OCI-LY7 (cell line): ENCODE measurements around the gene ZNF837. TPM values are rescaled to one million over a fixed set of nuclear protein-coding genes. Genes with fewer than 3 reads are reported as not detected.

Experiments used
- BruUV-seq: library from RNA; stranded (reverse); fragments of 400-500 nt; replicated peaks from 2 replicates; lab custom pipeline; 2021; lab: Mats Ljungman, UMichigan
- CTCF ChIA-PET: fragments of 300-600 bp; sonication (Branson Sonifier 250); formaldehyde crosslinking; loops from one replicate; lab custom pipeline; 2022; ENCODE audit warnings: antibody characterized with exemption; ENCODE audit not compliant: unreplicated experiment; lab: Charles Lee
- POLR2A ChIA-PET: fragments of 300-600 bp; sonication (Branson Sonifier 250); formaldehyde crosslinking; loops from one replicate; lab custom pipeline; 2022; ENCODE audit warnings: antibody characterized with exemption; lab: Charles Lee
- DNase-seq: peaks from one replicate; pipeline ENCODE4 v3.0.0-alpha.2; 2015; ENCODE audit warnings: low spot score
- H2AFZ ChIP-seq: fragments of 200-600 bp; sonication (generic), shearing (Covaris generic); 2 replicates; pipeline ENCODE4 v1.6.1; 2014; ENCODE audit warnings: mild to moderate bottlenecking, antibody characterized with exemption, low read length, moderate library complexity
- H3K27ac ChIP-seq: fragments of 200-600 bp; sonication (generic); 2 replicates; pipeline ENCODE4 v1.5.1; 2014; ENCODE audit warnings: mixed run types, low read depth, mild to moderate bottlenecking, moderate library complexity, low read length, inconsistent platforms; ENCODE audit not compliant: poor library complexity, severe bottlenecking
- H3K36me3 ChIP-seq: fragments of 200-600 bp; sonication (generic); 2 replicates; pipeline ENCODE4 v1.6.1; 2014; ENCODE audit warnings: mild to moderate bottlenecking, antibody characterized with exemption, low read length, moderate library complexity, mixed read lengths; ENCODE audit not compliant: insufficient read depth
- H3K4me1 ChIP-seq: fragments of 200-600 bp; sonication (generic); 2 replicates; pipeline ENCODE4 v1.5.1; 2014; ENCODE audit warnings: mild to moderate bottlenecking, low read length; ENCODE audit not compliant: insufficient read depth, poor library complexity, severe bottlenecking
- H3K4me2 ChIP-seq: fragments of 200-600 bp; sonication (generic); 2 replicates; pipeline ENCODE4 v1.6.1; 2014; ENCODE audit warnings: mild to moderate bottlenecking, low read length
- H3K4me3 ChIP-seq: fragments of 200-600 bp; sonication (generic); 2 replicates; pipeline ENCODE4 v1.5.1; 2014; ENCODE audit warnings: mild to moderate bottlenecking, low read depth, low read length; ENCODE audit not compliant: poor library complexity, severe bottlenecking
- H3K79me2 ChIP-seq: fragments of 200-600 bp; sonication (generic); 2 replicates; pipeline ENCODE4 v1.6.1; 2016; ENCODE audit warnings: low read depth, mild to moderate bottlenecking, low read length, moderate library complexity, mixed read lengths; ENCODE audit not compliant: insufficient read depth
- H3K9me2 ChIP-seq: fragments of 200-600 bp; sonication (generic); 2 replicates; pipeline ENCODE4 v1.6.1; 2016; ENCODE audit warnings: mild to moderate bottlenecking, low read length, mixed read lengths; ENCODE audit not compliant: insufficient read depth
- H3K9me3 ChIP-seq: fragments of 200-600 bp; sonication (generic); 2 replicates; pipeline ENCODE4 v1.6.1; 2014; ENCODE audit warnings: mild to moderate bottlenecking, mixed run types, low read length, mixed read lengths
- H4K20me1 ChIP-seq: fragments of 200-600 bp; sonication (generic); 2 replicates; pipeline ENCODE4 v1.6.1; 2014; ENCODE audit warnings: mild to moderate bottlenecking, antibody characterized with exemption, low read length, moderate library complexity, mixed read lengths; ENCODE audit not compliant: insufficient read depth
- CTCF ChIP-seq: fragments of 200-600 bp; sonication (generic); conservative IDR thresholded peaks from 2 replicates; pipeline ENCODE4 v1.5.1; 2014; ENCODE audit warnings: mild to moderate bottlenecking, antibody characterized with exemption, low read length, moderate library complexity, mixed read lengths
- EZH2phosphoT487 ChIP-seq: fragments of 200-600 bp; sonication (generic); IDR thresholded peaks from 2 replicates; pipeline ENCODE4 v1.6.1; 2018; ENCODE audit warnings: low read depth, borderline replicate concordance, mild to moderate bottlenecking, mixed run types, antibody characterized with exemption, low read length, moderate library complexity, mixed read lengths
- intact Hi-C: fragments of 100-400 bp; cut with micrococcal nuclease; formaldehyde crosslinking; loops from one replicate; pipeline ENCODE4 v1.10.0; 2022; ENCODE audit not compliant: unreplicated experiment
- total RNA-seq, 2 experiments: library from RNA; depleted of rRNA in 1 of 2; stranded (reverse); fragments of >200 nt in 1 of 2; shearing (Covaris generic) in 1 of 2; gene quantifications; 2 replicates each; pipeline ENCODE4 v1.2.3, GENCODE V29; 2014 to 2022

Gene ZNF837
- total RNA-seq, 2 experiments from 2014 or later = 3.0 to 5.8 TPM

DNA sequence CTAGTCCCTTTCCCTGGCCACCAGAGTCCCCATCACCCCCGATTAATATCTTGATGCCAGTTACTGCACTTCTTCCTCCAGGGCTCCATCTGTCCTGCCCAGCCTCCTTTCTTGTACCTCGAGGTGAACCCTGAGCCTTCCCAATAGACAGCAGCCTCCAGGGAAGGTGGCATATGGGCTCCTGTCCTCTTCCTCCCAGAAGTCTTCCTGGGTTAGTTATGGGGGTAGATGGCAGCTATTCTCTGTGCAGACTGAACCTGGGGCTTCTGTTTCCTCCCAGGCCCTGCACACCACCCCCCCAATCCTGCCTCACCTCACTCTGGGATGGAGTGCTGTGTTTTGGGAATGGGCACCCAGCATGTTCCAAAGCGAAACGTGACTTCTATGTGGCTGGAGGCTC, 17.3 kb upstream of the ZNF837 start:
- no peak for TF ChIP-seq EZH2phosphoT487
- Histone ChIP-seq H3K9me2 (no peaks in the 10 kb centered on the region), H4K20me1 (peaks cover 3% of the 10 kb centered on the region; the same call in 1 of the 2 replicates), H3K4me1 (peaks cover 12% of the 10 kb centered on the region), H2AFZ (no peak overlapping the region), H3K36me3 (peaks cover 40% of the 10 kb centered on the region), H3K9me3 (no peaks in the 10 kb centered on the region), H3K27ac (no peak overlapping the region), H3K4me2 (no peak overlapping the region), H3K4me3 (no peak overlapping the region), H3K79me2 (no peaks in the 10 kb centered on the region)
- intact Hi-C loops = no loop called here
- BruUV-seq = no TSS peak
- CTCF ChIA-PET = no interaction called here
- POLR2A ChIA-PET = no interaction called here
- no peak for DNase-seq

GRCh38 chr19:58397533-58398037, 16.8 kb upstream of the ZNF837 start:
- CTCF ChIA-PET = no interaction called here

DNA sequence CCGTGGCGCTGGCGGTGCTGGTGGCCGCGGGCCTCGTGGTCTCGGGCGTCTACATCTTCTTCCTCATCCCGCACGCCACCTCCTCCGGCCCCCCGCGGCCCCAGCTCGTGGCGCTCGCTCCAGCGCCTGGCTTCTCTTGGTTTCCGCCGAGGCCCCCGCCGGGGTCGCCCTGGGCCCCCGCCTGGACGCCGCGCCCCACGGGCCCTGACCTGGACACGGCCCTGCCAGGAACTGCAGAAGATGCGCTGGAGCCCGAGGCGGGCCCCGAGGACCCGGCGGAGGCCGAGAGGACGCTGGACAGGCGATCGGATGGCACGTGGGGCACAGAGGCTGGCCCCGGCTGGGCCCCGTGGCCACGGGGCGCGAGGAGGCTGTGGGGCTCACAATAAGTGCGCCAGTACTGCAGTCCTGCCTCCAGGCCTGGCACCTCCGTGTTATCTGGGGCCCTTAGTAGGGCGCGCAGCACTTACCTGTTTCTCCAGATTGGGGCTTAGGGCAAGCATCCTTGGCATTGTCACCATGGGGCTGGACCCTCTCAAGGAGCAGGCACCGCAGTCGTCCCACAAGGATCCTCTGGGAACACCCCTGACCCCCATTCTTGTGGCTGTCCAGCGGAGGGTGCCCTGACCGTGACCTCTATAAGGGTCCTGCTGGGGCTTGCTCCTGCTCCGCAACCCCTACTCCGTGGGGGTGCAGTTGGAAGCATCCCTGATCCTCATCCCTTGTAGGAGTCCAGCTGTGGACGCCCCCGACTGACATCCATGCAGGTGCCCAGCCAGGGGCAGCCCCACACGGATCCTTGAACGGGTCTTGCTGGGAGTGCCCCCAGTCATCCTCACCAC, 16.1 kb upstream of the ZNF837 start:
- no TSS peak for BruUV-seq
- Histone ChIP-seq H3K4me1 (peaks cover 6% of the 10 kb centered on the region), H3K9me3 (no peaks in the 10 kb centered on the region), H4K20me1 (peaks cover 3% of the 10 kb centered on the region; the same call in 1 of the 2 replicates), H3K79me2 (0 out of 2 replicates have a peak, but pooled peaks cover 1% of the 10 kb centered on the region), H3K27ac (no peak overlapping the region), H3K4me2 (no peak overlapping the region), H2AFZ (no peak overlapping the region), H3K36me3 (peaks cover 52% of the 10 kb centered on the region), H3K4me3 (no peak overlapping the region), H3K9me2 (no peaks in the 10 kb centered on the region)
- TF ChIP-seq EZH2phosphoT487 (no peak), CTCF (no peak)
- intact Hi-C loops = no loop called here
- no peak for DNase-seq
- CTCF ChIA-PET = no interaction called here
- POLR2A ChIA-PET = no interaction called here

More at GRCh38 chr19:58397533-58398037, 16.8 kb upstream of the ZNF837 start:
- no peak overlapping the region for H3K4me2 ChIP-seq
- POLR2A ChIA-PET = no interaction called here
- DNase-seq = no peak
- no peak for TF ChIP-seq CTCF
- TF ChIP-seq EZH2phosphoT487 = no peak
- no peak overlapping the region for H2AFZ ChIP-seq
- peaks cover 45% of the 10 kb centered on the region for H3K36me3 ChIP-seq
- no peak overlapping the region for H3K4me3 ChIP-seq
- peaks cover 12% of the 10 kb centered on the region for H3K4me1 ChIP-seq
- H3K9me2 ChIP-seq = no peaks in the 10 kb centered on the region
- peaks cover 3% of the 10 kb centered on the region; the same call in 1 of the 2 replicates for H4K20me1 ChIP-seq
- BruUV-seq = no TSS peak
- H3K9me3 ChIP-seq = no peaks in the 10 kb centered on the region
- H3K79me2 ChIP-seq = no peaks in the 10 kb centered on the region
- intact Hi-C loops = no loop called here
- H3K27ac ChIP-seq = no peak overlapping the region
